MM.1S (cell line): ENCODE measurements around the gene SYT17.

Experiments
- DNase-seq: peaks from one replicate; pipeline ENCODE4 v3.0.0-alpha.2; 2015
- H2AFZ ChIP-seq: fragments of 300-600 bp; sonication (generic); 2 replicates; pipeline ENCODE4 v1.6.0; 2016; ENCODE audit warnings: antibody characterized with exemption, low read length
- H3F3A ChIP-seq: fragments of 300-600 bp; sonication (generic); 2 replicates; pipeline ENCODE4 v1.6.1; 2016; ENCODE audit warnings: mild to moderate bottlenecking, antibody characterized with exemption, low read length, moderate library complexity, mixed read lengths; ENCODE audit not compliant: insufficient read depth
- H3K27ac ChIP-seq: fragments of 300-600 bp; sonication (generic); 2 replicates; pipeline ENCODE4 v1.5.1; 2016; ENCODE audit warnings: mild to moderate bottlenecking, low read length
- H3K27me3 ChIP-seq: fragments of 300-600 bp; sonication (generic); replicated peaks from 2 replicates; pipeline ENCODE4 v1.6.0; 2016; ENCODE audit warnings: low read length; ENCODE audit not compliant: insufficient read depth
- H3K36me3 ChIP-seq: fragments of 300-600 bp; sonication (generic); replicated peaks from 2 replicates; pipeline ENCODE4 v1.6.1; 2016; ENCODE audit warnings: mild to moderate bottlenecking, low read length, mixed read lengths; ENCODE audit not compliant: insufficient read depth
- H3K4me1 ChIP-seq: fragments of 300-600 bp; sonication (generic); 2 replicates; pipeline ENCODE4 v1.6.1; 2016; ENCODE audit warnings: low read length, mixed read lengths
- H3K4me2 ChIP-seq: fragments of 300-600 bp; sonication (generic); 2 replicates; pipeline ENCODE4 v1.6.0; 2016; ENCODE audit warnings: low read depth, low read length
- H3K4me3 ChIP-seq: fragments of 300-600 bp; sonication (generic); 2 replicates; pipeline ENCODE4 v1.5.1; 2016; ENCODE audit warnings: low read length, mixed read lengths
- H3K79me2 ChIP-seq: fragments of 300-600 bp; sonication (generic); 2 replicates; pipeline ENCODE4 v1.6.1; 2016; ENCODE audit warnings: mixed run types, low read length, mixed read lengths
- H3K9ac ChIP-seq: fragments of 300-600 bp; sonication (generic); 2 replicates; pipeline ENCODE4 v1.6.1; 2016; ENCODE audit warnings: low read length, mixed read lengths
- H3K9me2 ChIP-seq: fragments of 300-600 bp; sonication (generic); replicated peaks from 2 replicates; pipeline ENCODE4 v1.6.1; 2016; ENCODE audit warnings: mild to moderate bottlenecking, low read length, mixed read lengths; ENCODE audit not compliant: insufficient read depth
- H3K9me3 ChIP-seq: fragments of 300-600 bp; sonication (generic); replicated peaks from 2 replicates; pipeline ENCODE4 v1.6.1; 2016; ENCODE audit warnings: mild to moderate bottlenecking, low read length, mixed read lengths; ENCODE audit not compliant: insufficient read depth
- H4K20me1 ChIP-seq: fragments of 300-600 bp; sonication (generic); 2 replicates; pipeline ENCODE4 v1.6.1; 2016; ENCODE audit warnings: mild to moderate bottlenecking, low read length, moderate library complexity, mixed read lengths; ENCODE audit not compliant: insufficient read depth
- EZH2 ChIP-seq: fragments of 300-600 bp; sonication (generic); optimal IDR thresholded peaks from 2 replicates; pipeline ENCODE3; 2017; ENCODE audit warnings: low read depth, mild to moderate bottlenecking, antibody characterized with exemption, low read length, mixed read lengths
- EZH2phosphoT487 ChIP-seq: fragments of 300-600 bp; sonication (generic); IDR thresholded peaks from 2 replicates; pipeline ENCODE4 v1.6.1; 2018; ENCODE audit warnings: antibody characterized with exemption, low read length
- TF ChIP-seq, protein P1 (sequence below): fragments of 300-600 bp; sonication (generic); IDR thresholded peaks from 2 replicates; pipeline ENCODE4 v1.5.1; 2016; ENCODE audit warnings: antibody characterized with exemption, low read length, mixed read lengths

Gene SYT17

GRCh38 chr16:19127674-19128131, 40.3 kb upstream of the SYT17 start:
- TF ChIP-seq, protein P1, sequence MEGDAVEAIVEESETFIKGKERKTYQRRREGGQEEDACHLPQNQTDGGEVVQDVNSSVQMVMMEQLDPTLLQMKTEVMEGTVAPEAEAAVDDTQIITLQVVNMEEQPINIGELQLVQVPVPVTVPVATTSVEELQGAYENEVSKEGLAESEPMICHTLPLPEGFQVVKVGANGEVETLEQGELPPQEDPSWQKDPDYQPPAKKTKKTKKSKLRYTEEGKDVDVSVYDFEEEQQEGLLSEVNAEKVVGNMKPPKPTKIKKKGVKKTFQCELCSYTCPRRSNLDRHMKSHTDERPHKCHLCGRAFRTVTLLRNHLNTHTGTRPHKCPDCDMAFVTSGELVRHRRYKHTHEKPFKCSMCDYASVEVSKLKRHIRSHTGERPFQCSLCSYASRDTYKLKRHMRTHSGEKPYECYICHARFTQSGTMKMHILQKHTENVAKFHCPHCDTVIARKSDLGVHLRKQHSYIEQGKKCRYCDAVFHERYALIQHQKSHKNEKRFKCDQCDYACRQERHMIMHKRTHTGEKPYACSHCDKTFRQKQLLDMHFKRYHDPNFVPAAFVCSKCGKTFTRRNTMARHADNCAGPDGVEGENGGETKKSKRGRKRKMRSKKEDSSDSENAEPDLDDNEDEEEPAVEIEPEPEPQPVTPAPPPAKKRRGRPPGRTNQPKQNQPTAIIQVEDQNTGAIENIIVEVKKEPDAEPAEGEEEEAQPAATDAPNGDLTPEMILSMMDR, result no peak
- TF ChIP-seq EZH2 (no peak), EZH2phosphoT487 (no peak)
- no peaks in the 10 kb centered on the region for H3K9me2 ChIP-seq
- H4K20me1 ChIP-seq, result no peaks in the 10 kb centered on the region
- no peaks in the 10 kb centered on the region for H3K27me3 ChIP-seq
- no peak overlapping the region for H3K4me2 ChIP-seq
- no peak overlapping the region for H3K27ac ChIP-seq
- no peak overlapping the region for H3K4me3 ChIP-seq
- H3K36me3 ChIP-seq, result no peaks in the 10 kb centered on the region
- H3K9ac ChIP-seq, result no peak overlapping the region
- no peaks in the 10 kb centered on the region for H3K79me2 ChIP-seq
- no peaks in the 10 kb centered on the region for H3F3A ChIP-seq
- DNase-seq, result no peak
- H3K9me3 ChIP-seq, result no peaks in the 10 kb centered on the region
- H2AFZ ChIP-seq, result no peak overlapping the region
- H3K4me1 ChIP-seq, result no peaks in the 10 kb centered on the region

DNA sequence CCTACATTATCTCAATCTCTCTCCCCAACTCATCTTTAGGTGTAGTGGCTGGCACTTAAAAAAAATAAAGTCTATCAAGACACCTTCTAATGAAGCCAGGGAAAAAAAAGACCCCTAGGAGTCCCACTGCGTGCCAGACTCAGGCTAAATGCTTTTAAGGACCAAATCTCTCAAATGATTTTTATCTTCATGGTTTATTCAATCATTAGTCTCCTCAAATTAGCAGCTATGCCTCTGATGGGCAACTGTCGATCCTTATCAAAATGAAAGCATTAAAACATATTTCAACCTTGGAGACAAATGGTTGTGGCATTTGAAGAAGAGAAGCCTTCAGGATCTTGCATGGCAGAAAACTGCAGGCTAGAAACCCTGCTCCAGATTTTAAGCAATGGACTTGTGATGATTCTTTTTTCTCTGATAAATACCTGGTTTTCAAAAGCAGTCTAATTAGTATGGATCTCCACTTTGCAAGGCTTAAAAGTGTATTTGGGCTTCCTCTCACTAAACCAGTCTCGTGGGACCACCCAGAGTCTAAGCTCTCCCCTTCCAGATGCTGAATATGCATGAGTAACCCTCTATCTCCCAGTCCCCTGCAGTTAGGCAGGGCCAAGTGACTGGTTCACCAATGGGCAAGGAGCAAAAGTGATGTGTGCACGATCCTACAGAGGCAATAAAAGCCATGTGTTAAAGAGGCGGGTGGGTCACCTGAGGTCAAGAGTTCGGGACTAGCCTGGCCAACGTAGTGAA, 39.4 kb upstream of the SYT17 start:
- Histone ChIP-seq H3F3A (no peaks in the 10 kb centered on the region), H3K9me2 (no peaks in the 10 kb centered on the region), H3K4me3 (no peak overlapping the region), H3K4me2 (no peak overlapping the region), H3K79me2 (no peaks in the 10 kb centered on the region), H3K27ac (no peak overlapping the region), H3K9ac (no peak overlapping the region), H3K4me1 (no peaks in the 10 kb centered on the region), H3K9me3 (no peaks in the 10 kb centered on the region), H3K36me3 (no peaks in the 10 kb centered on the region), H4K20me1 (no peaks in the 10 kb centered on the region), H2AFZ (no peak overlapping the region), H3K27me3 (no peaks in the 10 kb centered on the region)
- DNase-seq, result no peak
- TF ChIP-seq, protein P1, result no peak
- no peak for TF ChIP-seq EZH2

DNA sequence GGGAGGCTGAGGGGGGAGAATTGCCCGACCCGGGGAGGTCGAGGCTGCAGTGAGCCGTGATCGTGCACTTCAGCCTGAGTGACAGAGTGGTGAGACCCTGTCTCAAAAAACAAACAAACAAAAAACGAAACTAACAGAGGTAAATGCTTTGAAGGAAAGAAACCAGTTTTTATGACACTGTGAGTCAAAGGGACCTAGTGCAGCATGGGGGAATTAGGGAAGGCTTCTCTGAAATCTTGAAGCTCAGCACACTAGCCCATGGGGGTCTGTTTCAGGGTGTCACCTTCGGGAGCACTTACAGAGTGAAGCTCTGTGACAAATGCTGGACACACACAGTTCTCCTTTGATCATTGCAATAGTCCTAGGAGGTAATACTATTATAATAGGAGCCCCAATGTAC, 37.7 kb upstream of the SYT17 start:
- H3K27ac ChIP-seq, result no peak overlapping the region
- TF ChIP-seq EZH2phosphoT487 (no peak), EZH2 (no peak)
- TF ChIP-seq, protein P1, result no peak

More for the DNA sequence above, 37.7 kb upstream of the SYT17 start:
- H3K4me1 ChIP-seq, result no peaks in the 10 kb centered on the region
- H3K4me3 ChIP-seq, result no peak overlapping the region
- H3K9ac ChIP-seq, result no peak overlapping the region
- H3K4me2 ChIP-seq, result no peak overlapping the region
- no peaks in the 10 kb centered on the region for H3K79me2 ChIP-seq
- no peaks in the 10 kb centered on the region for H3F3A ChIP-seq
- no peak for DNase-seq
- no peaks in the 10 kb centered on the region for H3K9me2 ChIP-seq
- H3K36me3 ChIP-seq, result no peaks in the 10 kb centered on the region
- no peak overlapping the region for H2AFZ ChIP-seq
- H3K9me3 ChIP-seq, result no peaks in the 10 kb centered on the region
- no peaks in the 10 kb centered on the region for H4K20me1 ChIP-seq
- H3K27me3 ChIP-seq, result no peaks in the 10 kb centered on the region
